Gastrocnemius medialis (tissue), 4 donors: ENCODE data around the gene PSD.

Experiments used
- POLR2A ChIP-seq, 2 donors: fragments of 450-650 bp; IDR thresholded peaks; one replicate each; pipeline ENCODE4 v1.6.1; 2017; ENCODE audit warnings: antibody characterized with exemption in 2 of 2, mild to moderate bottlenecking in 2 of 2, moderate library complexity in 2 of 2
- TF ChIP-seq, protein P1 (sequence below), 5 experiments: fragments of 450-650 bp in 3 of 5; fragments of 200-600 bp in 2 of 5; sonication (generic) in 2 of 5; IDR thresholded peaks in 4 of 5; conservative IDR thresholded peaks in 1 of 5; 1 replicate in 4 of 5; 2 replicates in 1 of 5; pipeline ENCODE4 v1.5.1; 2016 to 2019; ENCODE audit warnings: antibody characterized with exemption in 5 of 5, mild to moderate bottlenecking in 3 of 5, moderate library complexity in 3 of 5

- TF ChIP-seq, protein P1, sequence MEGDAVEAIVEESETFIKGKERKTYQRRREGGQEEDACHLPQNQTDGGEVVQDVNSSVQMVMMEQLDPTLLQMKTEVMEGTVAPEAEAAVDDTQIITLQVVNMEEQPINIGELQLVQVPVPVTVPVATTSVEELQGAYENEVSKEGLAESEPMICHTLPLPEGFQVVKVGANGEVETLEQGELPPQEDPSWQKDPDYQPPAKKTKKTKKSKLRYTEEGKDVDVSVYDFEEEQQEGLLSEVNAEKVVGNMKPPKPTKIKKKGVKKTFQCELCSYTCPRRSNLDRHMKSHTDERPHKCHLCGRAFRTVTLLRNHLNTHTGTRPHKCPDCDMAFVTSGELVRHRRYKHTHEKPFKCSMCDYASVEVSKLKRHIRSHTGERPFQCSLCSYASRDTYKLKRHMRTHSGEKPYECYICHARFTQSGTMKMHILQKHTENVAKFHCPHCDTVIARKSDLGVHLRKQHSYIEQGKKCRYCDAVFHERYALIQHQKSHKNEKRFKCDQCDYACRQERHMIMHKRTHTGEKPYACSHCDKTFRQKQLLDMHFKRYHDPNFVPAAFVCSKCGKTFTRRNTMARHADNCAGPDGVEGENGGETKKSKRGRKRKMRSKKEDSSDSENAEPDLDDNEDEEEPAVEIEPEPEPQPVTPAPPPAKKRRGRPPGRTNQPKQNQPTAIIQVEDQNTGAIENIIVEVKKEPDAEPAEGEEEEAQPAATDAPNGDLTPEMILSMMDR (IDR thresholded peaks at IDR 0.05 in 4 of 5, conservative IDR thresholded peaks at IDR 0.05 in 1 of 5), result no peak
- TF ChIP-seq POLR2A (IDR thresholded peaks at IDR 0.05), result no peak
Measured at GRCh38 chr10:102462512-102463054, 44.0 kb upstream of the PSD start.
